ENCODE data around the gene FST.

DNA sequence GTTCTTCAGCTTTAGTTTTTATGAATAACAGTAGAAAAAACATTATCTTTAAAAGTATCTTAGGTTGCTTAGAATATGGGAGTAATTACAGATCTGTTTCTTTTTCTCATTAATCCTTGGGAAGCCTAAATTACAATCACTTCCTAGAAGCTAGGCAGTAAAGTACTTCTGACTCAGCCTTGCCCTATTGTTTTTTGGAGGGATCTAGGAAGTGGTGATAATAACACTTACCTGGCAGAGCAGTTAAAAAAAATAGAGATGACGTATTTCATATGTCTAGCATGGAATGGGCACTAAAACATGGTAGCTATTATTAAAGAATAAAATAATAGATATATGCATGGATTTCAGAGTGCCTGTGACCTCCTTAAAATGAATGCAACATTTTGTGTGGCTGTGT is 8.2 kb upstream of the FST start:
- TF ChIP-seq POLR2AphosphoS5 (IDR thresholded peaks at IDR 0.05; ENCODE audit: low read depth, low read length), result no peak
- TF ChIP-seq TAF1 (IDR thresholded peaks at IDR 0.05; ENCODE audit: borderline replicate concordance, insufficient read depth, low read length), result no peak
- TF ChIP-seq, protein P1, sequence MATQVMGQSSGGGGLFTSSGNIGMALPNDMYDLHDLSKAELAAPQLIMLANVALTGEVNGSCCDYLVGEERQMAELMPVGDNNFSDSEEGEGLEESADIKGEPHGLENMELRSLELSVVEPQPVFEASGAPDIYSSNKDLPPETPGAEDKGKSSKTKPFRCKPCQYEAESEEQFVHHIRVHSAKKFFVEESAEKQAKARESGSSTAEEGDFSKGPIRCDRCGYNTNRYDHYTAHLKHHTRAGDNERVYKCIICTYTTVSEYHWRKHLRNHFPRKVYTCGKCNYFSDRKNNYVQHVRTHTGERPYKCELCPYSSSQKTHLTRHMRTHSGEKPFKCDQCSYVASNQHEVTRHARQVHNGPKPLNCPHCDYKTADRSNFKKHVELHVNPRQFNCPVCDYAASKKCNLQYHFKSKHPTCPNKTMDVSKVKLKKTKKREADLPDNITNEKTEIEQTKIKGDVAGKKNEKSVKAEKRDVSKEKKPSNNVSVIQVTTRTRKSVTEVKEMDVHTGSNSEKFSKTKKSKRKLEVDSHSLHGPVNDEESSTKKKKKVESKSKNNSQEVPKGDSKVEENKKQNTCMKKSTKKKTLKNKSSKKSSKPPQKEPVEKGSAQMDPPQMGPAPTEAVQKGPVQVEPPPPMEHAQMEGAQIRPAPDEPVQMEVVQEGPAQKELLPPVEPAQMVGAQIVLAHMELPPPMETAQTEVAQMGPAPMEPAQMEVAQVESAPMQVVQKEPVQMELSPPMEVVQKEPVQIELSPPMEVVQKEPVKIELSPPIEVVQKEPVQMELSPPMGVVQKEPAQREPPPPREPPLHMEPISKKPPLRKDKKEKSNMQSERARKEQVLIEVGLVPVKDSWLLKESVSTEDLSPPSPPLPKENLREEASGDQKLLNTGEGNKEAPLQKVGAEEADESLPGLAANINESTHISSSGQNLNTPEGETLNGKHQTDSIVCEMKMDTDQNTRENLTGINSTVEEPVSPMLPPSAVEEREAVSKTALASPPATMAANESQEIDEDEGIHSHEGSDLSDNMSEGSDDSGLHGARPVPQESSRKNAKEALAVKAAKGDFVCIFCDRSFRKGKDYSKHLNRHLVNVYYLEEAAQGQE (IDR thresholded peaks at IDR 0.05; ENCODE audit: insufficient read depth in 1 of 2, low read depth in 2 of 2, low read length in 2 of 2), result no peak
- TF ChIP-seq SIN3A (IDR thresholded peaks at IDR 0.05; ENCODE audit: borderline replicate concordance, insufficient read depth, low read length), result no peak
- TF ChIP-seq FOXP2 (optimal IDR thresholded peaks at IDR 0.05; ENCODE audit: borderline replicate concordance, extremely low read depth, extremely low read length, insufficient read depth), result no peak
